Measurements from ENCODE around the gene REXO1.
"Not testable (repeated sequence)": the region's sequence is repeated elsewhere in the genome, so short reads cannot be mapped to it uniquely, and the experiment has no call there.

The REXO1 gene

GRCh38 chr19:1882786-1883692, 34.8 kb upstream of the REXO1 start:
- Histone ChIP-seq H3K4me3 (ENCODE audit: low read depth, low read length) (peak overlapping the region; percentile 97), H2AFZ (ENCODE audit: low read length, unreplicated experiment) (no peak overlapping the region), H3K79me2 (ENCODE audit: control insufficient read depth, insufficient read depth, low read length, unreplicated experiment) (peaks cover 40% of the 10 kb centered on the region), H3K27me3 (ENCODE audit: insufficient read depth, low read length) (no peaks in the 10 kb centered on the region), H3K36me3 (ENCODE audit: insufficient read depth, low read length) (no peaks in the 10 kb centered on the region), H3K4me1 (ENCODE audit: control insufficient read depth, insufficient read depth, low read length, unreplicated experiment) (peaks cover 7% of the 10 kb centered on the region), H3K27ac (ENCODE audit: low read depth, low read length) (no peak overlapping the region)

DNA sequence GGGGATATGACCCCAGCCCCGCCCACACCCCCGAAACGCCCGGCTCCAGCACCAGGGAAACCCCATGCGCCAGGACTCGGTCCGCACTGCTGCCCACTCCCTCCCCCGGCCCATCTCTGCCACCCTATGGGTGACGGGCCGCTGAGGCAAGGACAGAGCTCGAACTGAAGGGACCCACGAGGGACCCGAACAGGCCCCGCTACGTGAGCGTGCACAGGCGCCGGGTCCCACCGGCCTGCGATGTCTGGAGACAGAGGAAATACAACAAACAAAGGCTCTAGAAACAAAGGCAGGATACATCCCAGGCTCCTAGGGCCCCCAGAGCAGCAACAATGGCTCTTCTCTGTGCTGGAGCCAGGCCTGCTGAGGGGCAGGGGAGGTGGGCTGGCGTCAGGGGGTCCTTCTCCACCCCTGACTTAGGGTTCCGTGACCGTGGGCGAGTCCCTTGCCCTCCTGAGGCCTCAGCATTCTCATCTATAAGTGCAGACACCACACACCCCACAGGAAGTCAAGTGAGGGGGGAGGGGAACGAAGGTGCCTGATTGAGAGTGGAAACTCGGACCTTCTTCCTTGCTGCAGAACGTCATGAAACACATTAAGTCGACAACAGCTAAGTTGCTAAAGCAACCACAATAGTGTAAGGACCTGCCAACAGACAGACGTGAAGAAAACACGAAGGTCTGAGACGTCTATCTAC, 34.0 kb upstream of the REXO1 start:
- peaks cover 7% of the 10 kb centered on the region for H3K4me1 ChIP-seq (ENCODE audit: control insufficient read depth, insufficient read depth, low read length, unreplicated experiment)
- H3K4me3 ChIP-seq (ENCODE audit: low read depth, low read length), result no peak overlapping the region
- H3K27me3 ChIP-seq (ENCODE audit: insufficient read depth, low read length), result no peaks in the 10 kb centered on the region
- H2AFZ ChIP-seq (ENCODE audit: low read length, unreplicated experiment), result no peak overlapping the region
- no peaks in the 10 kb centered on the region for H3K36me3 ChIP-seq (ENCODE audit: insufficient read depth, low read length)
- H3K79me2 ChIP-seq (ENCODE audit: control insufficient read depth, insufficient read depth, low read length, unreplicated experiment), result peaks cover 40% of the 10 kb centered on the region
- no peak overlapping the region for H3K27ac ChIP-seq (ENCODE audit: low read depth, low read length)

- not testable (repeated sequence) for H3K27me3 ChIP-seq (ENCODE audit: insufficient read depth, low read length); H3K4me1 ChIP-seq (ENCODE audit: control insufficient read depth, insufficient read depth, low read length, unreplicated experiment); H3K4me3 ChIP-seq (ENCODE audit: low read depth, low read length); H3K27ac ChIP-seq (ENCODE audit: low read depth, low read length); H2AFZ ChIP-seq (ENCODE audit: low read length, unreplicated experiment); H3K36me3 ChIP-seq (ENCODE audit: insufficient read depth, low read length)
- peaks cover 40% of the 10 kb centered on the region for H3K79me2 ChIP-seq (ENCODE audit: control insufficient read depth, insufficient read depth, low read length, unreplicated experiment)
These were observed 33.3 kb upstream of the REXO1 start for GRCh38 chr19:1881393-1882088.

- no peak overlapping the region for H3K4me3 ChIP-seq (ENCODE audit: low read depth, low read length)
- peaks cover 40% of the 10 kb centered on the region for H3K79me2 ChIP-seq (ENCODE audit: control insufficient read depth, insufficient read depth, low read length, unreplicated experiment)
- H3K27ac ChIP-seq (ENCODE audit: low read depth, low read length), result no peak overlapping the region
- no peaks in the 10 kb centered on the region for H3K27me3 ChIP-seq (ENCODE audit: insufficient read depth, low read length)
- H2AFZ ChIP-seq (ENCODE audit: low read length, unreplicated experiment), result no peak overlapping the region
- H3K4me1 ChIP-seq (ENCODE audit: control insufficient read depth, insufficient read depth, low read length, unreplicated experiment), result peaks cover 7% of the 10 kb centered on the region
- no peaks in the 10 kb centered on the region for H3K36me3 ChIP-seq (ENCODE audit: insufficient read depth, low read length)
These were observed 32.5 kb upstream of the REXO1 start for GRCh38 chr19:1880611-1881392.

GRCh38 chr19:1879982-1880381, 31.7 kb upstream of the REXO1 start:
- not testable (repeated sequence) for H3K27me3 ChIP-seq (ENCODE audit: insufficient read depth, low read length); H3K36me3 ChIP-seq (ENCODE audit: insufficient read depth, low read length); H2AFZ ChIP-seq (ENCODE audit: low read length, unreplicated experiment); H3K27ac ChIP-seq (ENCODE audit: low read depth, low read length); H3K4me3 ChIP-seq (ENCODE audit: low read depth, low read length); H3K4me1 ChIP-seq (ENCODE audit: control insufficient read depth, insufficient read depth, low read length, unreplicated experiment)
- peaks cover 48% of the 10 kb centered on the region for H3K79me2 ChIP-seq (ENCODE audit: control insufficient read depth, insufficient read depth, low read length, unreplicated experiment)

DNA sequence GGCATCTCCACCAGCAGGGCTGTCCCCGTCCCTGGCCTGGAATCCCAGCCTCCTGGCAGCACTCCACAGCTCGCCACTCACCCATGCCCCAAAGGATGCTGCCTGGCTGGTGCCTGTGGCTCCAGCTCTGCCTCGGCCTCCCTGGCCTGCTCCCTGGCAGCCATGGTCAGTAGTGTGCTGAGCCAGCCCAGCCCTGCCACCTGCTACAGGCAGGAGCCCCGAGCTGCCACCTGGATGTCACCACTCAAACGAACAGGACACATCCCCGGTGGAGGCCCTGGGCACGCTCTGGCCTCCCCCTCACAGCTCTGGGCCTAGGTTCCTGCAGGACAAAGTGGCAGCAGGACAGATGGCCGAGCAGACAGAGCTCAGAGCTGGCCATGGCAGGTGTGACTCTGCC, 30.3 kb upstream of the REXO1 start:
- H2AFZ ChIP-seq (ENCODE audit: low read length, unreplicated experiment); H3K4me3 ChIP-seq (ENCODE audit: low read depth, low read length); H3K27ac ChIP-seq (ENCODE audit: low read depth, low read length); H3K27me3 ChIP-seq (ENCODE audit: insufficient read depth, low read length); H3K4me1 ChIP-seq (ENCODE audit: control insufficient read depth, insufficient read depth, low read length, unreplicated experiment); H3K36me3 ChIP-seq (ENCODE audit: insufficient read depth, low read length): not testable (repeated sequence)
- peaks cover 47% of the 10 kb centered on the region for H3K79me2 ChIP-seq (ENCODE audit: control insufficient read depth, insufficient read depth, low read length, unreplicated experiment)

DNA sequence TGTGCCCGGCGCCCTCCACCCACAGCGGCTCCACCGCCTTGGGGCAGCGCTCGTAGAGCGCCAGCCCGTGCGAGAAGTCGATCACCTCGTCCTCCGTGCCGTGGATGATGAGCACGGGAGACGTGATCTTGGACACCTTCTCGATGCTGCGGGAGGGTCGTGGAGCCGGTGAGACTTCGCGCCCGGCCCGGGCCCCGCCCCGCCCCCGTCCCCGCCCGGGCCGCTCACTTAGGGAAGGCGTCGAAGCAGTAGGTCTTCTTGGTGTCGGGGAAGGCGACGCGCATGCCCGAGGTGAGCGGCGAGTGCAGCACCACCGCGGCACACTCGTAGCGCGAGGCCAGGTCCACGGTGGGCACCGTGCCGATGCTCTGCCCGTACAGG, 29.0 kb upstream of the REXO1 start:
- not testable (repeated sequence) for H3K4me3 ChIP-seq (ENCODE audit: low read depth, low read length); H2AFZ ChIP-seq (ENCODE audit: low read length, unreplicated experiment); H3K4me1 ChIP-seq (ENCODE audit: control insufficient read depth, insufficient read depth, low read length, unreplicated experiment); H3K27me3 ChIP-seq (ENCODE audit: insufficient read depth, low read length); H3K27ac ChIP-seq (ENCODE audit: low read depth, low read length); H3K36me3 ChIP-seq (ENCODE audit: insufficient read depth, low read length)
- H3K79me2 ChIP-seq (ENCODE audit: control insufficient read depth, insufficient read depth, low read length, unreplicated experiment), result peaks cover 47% of the 10 kb centered on the region

- Histone ChIP-seq H3K4me3 (ENCODE audit: low read depth, low read length) (peak overlapping the region; percentile 94), H3K79me2 (ENCODE audit: control insufficient read depth, insufficient read depth, low read length, unreplicated experiment) (peaks cover 43% of the 10 kb centered on the region), H3K27ac (ENCODE audit: low read depth, low read length) (0 out of 2 replicates have a peak overlapping the region, but pooled peaks have one; percentile 31)
- H2AFZ ChIP-seq (ENCODE audit: low read length, unreplicated experiment); H3K4me1 ChIP-seq (ENCODE audit: control insufficient read depth, insufficient read depth, low read length, unreplicated experiment); H3K27me3 ChIP-seq (ENCODE audit: insufficient read depth, low read length); H3K36me3 ChIP-seq (ENCODE audit: insufficient read depth, low read length): not testable (repeated sequence)
These were observed 28.4 kb upstream of the REXO1 start for GRCh38 chr19:1876496-1877279.

GRCh38 chr19:1875646-1876495, 27.6 kb upstream of the REXO1 start:
- H3K27ac ChIP-seq (ENCODE audit: low read depth, low read length), result peak overlapping the region; percentile 87
- no peaks in the 10 kb centered on the region for H3K27me3 ChIP-seq (ENCODE audit: insufficient read depth, low read length)
- peaks cover 6% of the 10 kb centered on the region for H3K4me1 ChIP-seq (ENCODE audit: control insufficient read depth, insufficient read depth, low read length, unreplicated experiment)
- peak overlapping the region; percentile 94 for H3K4me3 ChIP-seq (ENCODE audit: low read depth, low read length)
- H3K79me2 ChIP-seq (ENCODE audit: control insufficient read depth, insufficient read depth, low read length, unreplicated experiment), result peaks cover 44% of the 10 kb centered on the region
- no peak overlapping the region for H2AFZ ChIP-seq (ENCODE audit: low read length, unreplicated experiment)
- no peaks in the 10 kb centered on the region for H3K36me3 ChIP-seq (ENCODE audit: insufficient read depth, low read length)
